HepG2 (cell line): Measurements from ENCODE around the gene DNAJB6. TPM values are rescaled to one million over a fixed set of nuclear protein-coding genes. Genes with fewer than 3 reads are reported as not detected.

Experiments
- ATAC-seq: fragments of 200-7000 bp; cut with Tn5 transposase; 3 replicates; pipeline ENCODE4 v1.9.1; 2020; ENCODE audit warnings: mild to moderate bottlenecking, moderate library complexity
- BruUV-seq: library from RNA; stranded (reverse); fragments of 400-500 nt; replicated peaks from 2 replicates; lab custom pipeline; 2021; lab: Mats Ljungman, UMichigan
- CTCF ChIA-PET: fragments of 300-600 bp; formaldehyde crosslinking; extraction: SDS; loops from one replicate; lab custom pipeline; 2021; ENCODE audit warnings: low total read pairs, inconsistent platforms, low intra/inter-chr PET ratio; lab: Yijun Ruan, JAX
- POLR2A ChIA-PET: fragments of 350-600 bp; sonication (Branson Sonifier 250); formaldehyde crosslinking; loops from one replicate; lab custom pipeline; 2020; ENCODE audit warnings: antibody characterized with exemption, inconsistent platforms; lab: Yijun Ruan, JAX
- DNase-seq: peaks from one replicate; pipeline ENCODE4 v3.0.0-alpha.2; 2015; ENCODE audit warnings: low spot score
- FAIRE-seq: peaks from 3 replicates; lab custom pipeline; 2011; peaks lifted over from hg19 to GRCh38; lab: Jason Lieb, UNC
- H2AFZ ChIP-seq: one replicate; pipeline ENCODE4 v1.6.1; 2011; ENCODE audit warnings: low read length, inconsistent platforms
- H3K27ac ChIP-seq: fragments of 300-600 bp; 3 replicates; pipeline ENCODE4 v1.8.0; 2011; ENCODE audit warnings: mixed run types, mild to moderate bottlenecking, mixed read lengths, low read length, inconsistent platforms; ENCODE audit not compliant: insufficient read depth; ENCODE audit errors: extremely low read length
- H3K27me3 ChIP-seq, 2 experiments: fragments of 200-600 bp in 1 of 2; 2 replicates in 1 of 2; 3 replicates in 1 of 2; pipeline versions ENCODE4 v1.6.0 to v1.8.0; 2011; ENCODE audit warnings: low read length in 2 of 2, mild to moderate bottlenecking in 2 of 2, moderate library complexity in 2 of 2, inconsistent platforms in 1 of 2; ENCODE audit not compliant: insufficient read depth in 2 of 2, control insufficient read depth in 1 of 2
- H3K36me3 ChIP-seq, 2 experiments: fragments of 200-600 bp in 1 of 2; replicated peaks in 1 of 2; 2 replicates in 1 of 2; 3 replicates in 1 of 2; pipeline versions ENCODE4 v1.5.1 to v1.8.0; 2011; ENCODE audit warnings: low read length in 2 of 2, inconsistent platforms in 1 of 2; ENCODE audit not compliant: insufficient read depth in 2 of 2, control insufficient read depth in 1 of 2
- H3K4me1 ChIP-seq: 2 replicates; pipeline ENCODE4 v1.5.1; 2012; ENCODE audit warnings: low read length, inconsistent platforms; ENCODE audit not compliant: insufficient read depth
- H3K4me2 ChIP-seq: 2 replicates; pipeline ENCODE4 v1.6.0; 2011; ENCODE audit warnings: low read depth, low read length, inconsistent platforms
- H3K4me3 ChIP-seq, 3 experiments: fragments of 200-600 bp in 1 of 3; sonication (generic), shearing (Covaris generic) in 1 of 3; replicated peaks in 1 of 3; 2 replicates each; pipeline ENCODE4 v1.5.1; 2011 to 2016; ENCODE audit warnings: low read length in 3 of 3, inconsistent platforms in 2 of 3, low read depth in 2 of 3, mild to moderate bottlenecking in 2 of 3, control low read depth in 1 of 3, mixed read lengths in 1 of 3; ENCODE audit not compliant: insufficient read depth in 1 of 3
- H3K79me2 ChIP-seq: one replicate; pipeline ENCODE4 v1.6.1; 2011; ENCODE audit warnings: low read length, inconsistent platforms; ENCODE audit not compliant: insufficient read depth
- H3K9ac ChIP-seq: 2 replicates; pipeline ENCODE4 v1.6.0; 2011; ENCODE audit warnings: mild to moderate bottlenecking, low read depth, low read length, inconsistent platforms; ENCODE audit not compliant: insufficient read depth
- H3K9me3 ChIP-seq: 2 replicates; pipeline ENCODE4 v1.5.1; 2012; ENCODE audit warnings: mild to moderate bottlenecking, low read length
- H4K20me1 ChIP-seq: 2 replicates; pipeline ENCODE4 v1.6.0; 2011; ENCODE audit warnings: inconsistent platforms, mild to moderate bottlenecking, low read length, moderate library complexity; ENCODE audit not compliant: insufficient read depth
- CREM ChIP-seq, 2 experiments: sonication (generic) in 1 of 2; formaldehyde crosslinking in 1 of 2; IDR thresholded peaks; 2 replicates each; pipeline versions ENCODE4 v1.4.0 to v1.6.1; 2016 to 2020; ENCODE audit warnings: antibody characterized with exemption in 1 of 2, mild to moderate bottlenecking in 1 of 2, missing genetic modification reagents in 1 of 2
- E2F2 ChIP-seq: sonication (generic); formaldehyde crosslinking; IDR thresholded peaks from 2 replicates; pipeline ENCODE4 v1.4.0; 2020; ENCODE audit warnings: missing genetic modification reagents, borderline replicate concordance
- KMT2A ChIP-seq: sonication (generic); formaldehyde crosslinking; IDR thresholded peaks from 2 replicates; pipeline ENCODE4 v1.4.0; 2020; ENCODE audit warnings: missing genetic modification reagents
- NKX3-1 ChIP-seq: sonication (generic); formaldehyde crosslinking; IDR thresholded peaks from 2 replicates; pipeline ENCODE4 v1.5.0; 2020; ENCODE audit warnings: missing genetic modification reagents
- RBM22 ChIP-seq: fragments of 200-400 bp; formaldehyde crosslinking; optimal IDR thresholded peaks from 2 replicates; pipeline ENCODE3; 2017; ENCODE audit warnings: mild to moderate bottlenecking, low read length, moderate library complexity
- REXO4 ChIP-seq: sonication (generic); formaldehyde crosslinking; IDR thresholded peaks from 2 replicates; pipeline ENCODE4 v1.8.0; 2022; ENCODE audit warnings: missing genetic modification reagents, mild to moderate bottlenecking, borderline replicate concordance
- SMAD9 ChIP-seq: sonication (generic); formaldehyde crosslinking; IDR thresholded peaks from 2 replicates; pipeline ENCODE4 v1.5.1; 2020; ENCODE audit warnings: mild to moderate bottlenecking, missing genetic modification reagents
- TCF12 ChIP-seq, 2 experiments: fragments of 450-650 bp in 1 of 2; sonication (generic) in 1 of 2; formaldehyde crosslinking in 1 of 2; IDR thresholded peaks; 2 replicates each; pipeline versions ENCODE4 v1.6.1 to v1.8.0; 2017 to 2022; ENCODE audit warnings: antibody characterized with exemption in 1 of 2, mild to moderate bottlenecking in 1 of 2, missing genetic modification reagents in 1 of 2, moderate library complexity in 1 of 2
- ZKSCAN1 ChIP-seq: fragments of 150-350 bp; IDR thresholded peaks from 2 replicates; pipeline ENCODE4 v1.6.1; 2014; ENCODE audit warnings: low read length
- ZNF362 ChIP-seq: sonication (generic); formaldehyde crosslinking; IDR thresholded peaks from 2 replicates; pipeline ENCODE4 v1.4.0; 2020; ENCODE audit warnings: missing genetic modification reagents, mild to moderate bottlenecking, borderline replicate concordance
- WGBS: methylation state at CpG from one replicate; pipeline ENCODE4 v1.1.6; 2017; ENCODE audit warnings: low lambda C conversion rate; 5-methylcytosine and 5-hydroxymethylcytosine counted together
- in situ Hi-C: cut with HindIII; loops from 2 replicates; pipeline ENCODE4 v1.10.0; 2017; ENCODE audit warnings: low pct_unique_long_range_greater_than_20kb; ENCODE audit not compliant: extremely low pct_ligation_motif_present
- intact Hi-C: fragments of 100-400 bp; cut with micrococcal nuclease; formaldehyde crosslinking; loops from one replicate; pipeline ENCODE4 v1.10.0; 2022; ENCODE audit not compliant: unreplicated experiment
- polyA plus RNA-seq, 8 experiments: library from polyadenylated mRNA; depleted of rRNA in 3 of 8; stranded (reverse) in 7 of 8; unstranded in 1 of 8; fragments of >200 nt; fragmentation: Illumina TruSeq in 4 of 8; extraction: Trizol in 4 of 8; gene quantifications; 2 replicates each; pipeline versions ENCODE4 v1.2.1 to v1.2.3, GENCODE V29; 2011 to 2016; ENCODE audit warnings: low read depth in 4 of 8, missing spikeins in 1 of 8, mixed read lengths in 1 of 8; ENCODE audit not compliant: insufficient read depth in 1 of 8
- total RNA-seq, 5 experiments: library from RNA; depleted of rRNA; stranded (reverse); fragments of >200 nt; fragmentation: Illumina TruSeq; extraction: Trizol; gene quantifications; 2 replicates each; pipeline ENCODE4 v1.2.3, GENCODE V29; 2016; ENCODE audit warnings: low read depth in 1 of 5

The DNAJB6 gene
- total and polyA plus RNA-seq, 2 of the 13 experiments (the other 11 are each of a cell fraction or from before 2014, with no cell fraction given) = 29.9 to 53.9 TPM

- TF ChIP-seq ZNF362 = no peak
- no peak for TF ChIP-seq CREM (IDR thresholded peaks at IDR 0.05)
- TF ChIP-seq CREM (CRISPR knock-in tag; IDR thresholded peaks at IDR 0.05) = no peak
- TF ChIP-seq KMT2A = no peak
- TF ChIP-seq REXO4 (CRISPR knock-in tag) = no peak
- no peak for TF ChIP-seq ZKSCAN1
- no peak for TF ChIP-seq E2F2 (CRISPR knock-in tag)
- TF ChIP-seq NKX3-1 (CRISPR knock-in tag) = no peak
- TF ChIP-seq SMAD9 = no peak
These were observed 53.3 kb downstream of the DNAJB6 start (continued) for GRCh38 chr7:157389951-157390730.

GRCh38 chr7:157391036-157391710 is 54.4 kb downstream of the DNAJB6 start:
- DNase-seq (no peak), ATAC-seq (no peak), FAIRE-seq (no peak)
- H3K9ac ChIP-seq = no peak overlapping the region
- peaks cover 13 to 57% of the 10 kb centered on the region in 2 experiments for H3K36me3 ChIP-seq
- ChIA-PET POLR2A (no interaction called here), CTCF (no interaction called here)
- H3K79me2 ChIP-seq = no peaks in the 10 kb centered on the region
- H4K20me1 ChIP-seq = no peaks in the 10 kb centered on the region
- WGBS = 96% methylated on average over 13 of the region's 15 CpGs
- H3K27ac ChIP-seq = no peak overlapping the region
- H2AFZ ChIP-seq = no peak overlapping the region
- BruUV-seq = no TSS peak
- no peak overlapping the region for H3K4me3 ChIP-seq
- in situ Hi-C loops = no loop called here
- intact Hi-C loops = no loop called here
- H3K4me2 ChIP-seq = no peak overlapping the region
- H3K27me3 ChIP-seq = no peaks in the 10 kb centered on the region
- peaks cover 5% of the 10 kb centered on the region; the same call in 1 of the 2 replicates for H3K4me1 ChIP-seq
- H3K9me3 ChIP-seq = no peaks in the 10 kb centered on the region
- peak; percentile 49 for TF ChIP-seq RBM22
- TF ChIP-seq TCF12 (IDR thresholded peaks at IDR 0.05) = no peak
- no peak for TF ChIP-seq TCF12 (CRISPR knock-in tag; IDR thresholded peaks at IDR 0.05)
